ENCODE data around the gene C2orf68.
A peak's percentile ranks its signal among the peaks of the same experiment; 100 is the strongest.
"Not testable (repeated sequence)": the region's sequence is repeated elsewhere in the genome, so short reads cannot be mapped to it uniquely, and the experiment has no call there.

Gene C2orf68

GRCh38 chr2:85611705-85612587 lies at the start of gene C2orf68:
Gene C2orf68 (minus strand): TSS chr2:85612066. CDS start chr2:85611984, 82 bp downstream.
- peak; percentile 88 to 89 for DNase-seq (ENCODE audit: low read depth in 2 of 2)

- DNase-seq (ENCODE audit: low read depth in 2 of 2): no peak
These were observed 49.4 kb upstream of the C2orf68 start for GRCh38 chr2:85661139-85661858.

GRCh38 chr2:85660725-85661124 lies 48.9 kb upstream of the C2orf68 start:
- DNase-seq (ENCODE audit: low read depth in 2 of 2): no peak

GRCh38 chr2:85660301-85660700 lies 48.4 kb upstream of the C2orf68 start:
- not testable (repeated sequence) for DNase-seq (ENCODE audit: low read depth in 2 of 2)

- DNase-seq (ENCODE audit: low read depth in 2 of 2): no peak
These were observed 47.6 kb upstream of the C2orf68 start for GRCh38 chr2:85659324-85659981.

- not testable (repeated sequence) for DNase-seq (ENCODE audit: low read depth in 2 of 2)
These were observed 45.5 kb upstream of the C2orf68 start for GRCh38 chr2:85657399-85657798.

- DNase-seq (ENCODE audit: low read depth in 2 of 2): no peak
These were observed 44.6 kb upstream of the C2orf68 start for GRCh38 chr2:85656468-85656867.

GRCh38 chr2:85655961-85656417 lies 44.1 kb upstream of the C2orf68 start:
- DNase-seq (ENCODE audit: low read depth in 2 of 2): no peak

- no peak for DNase-seq (ENCODE audit: low read depth in 2 of 2)
These were observed 42.1 kb upstream of the C2orf68 start for GRCh38 chr2:85653996-85654395.

GRCh38 chr2:85652056-85652455 lies 40.2 kb upstream of the C2orf68 start:
- no peak for DNase-seq (ENCODE audit: low read depth in 2 of 2)

- DNase-seq (ENCODE audit: low read depth in 2 of 2): no peak
These were observed 39.2 kb upstream of the C2orf68 start for GRCh38 chr2:85651097-85651496.

- no peak for DNase-seq (ENCODE audit: low read depth in 2 of 2)
These were observed 38.6 kb upstream of the C2orf68 start for GRCh38 chr2:85650456-85650855.

GRCh38 chr2:85649201-85650190 lies 37.6 kb upstream of the C2orf68 start:
- DNase-seq (ENCODE audit: low read depth in 2 of 2): no peak

- no peak for DNase-seq (ENCODE audit: low read depth in 2 of 2)
These were observed 36.8 kb upstream of the C2orf68 start for GRCh38 chr2:85648619-85649018.

- no peak for DNase-seq (ENCODE audit: low read depth in 2 of 2)
These were observed 36.1 kb upstream of the C2orf68 start for GRCh38 chr2:85647823-85648526.

GRCh38 chr2:85646166-85646565 lies 34.3 kb upstream of the C2orf68 start:
- DNase-seq (ENCODE audit: low read depth in 2 of 2): no peak

GRCh38 chr2:85644909-85645308 lies 33.0 kb upstream of the C2orf68 start:
- no peak for DNase-seq (ENCODE audit: low read depth in 2 of 2)

GRCh38 chr2:85642725-85643124 lies 30.9 kb upstream of the C2orf68 start:
- peak; percentile 4 to 7 for DNase-seq (ENCODE audit: low read depth in 2 of 2)

- DNase-seq (ENCODE audit: low read depth in 2 of 2): no peak
These were observed 23.8 kb upstream of the C2orf68 start for GRCh38 chr2:85635636-85636035.

GRCh38 chr2:85635011-85635410 lies 23.1 kb upstream of the C2orf68 start:
- no peak for DNase-seq (ENCODE audit: low read depth in 2 of 2)
